Erythroblast (primary cell): ENCODE results near the gene PTPRN2.

Experiments
- GATA1 ChIP-seq: IDR thresholded peaks from 2 replicates; pipeline ENCODE4 v1.6.1; 2011; ENCODE audit warnings: low read depth, mild to moderate bottlenecking, control low read depth, low read length, moderate library complexity
- POLR2A ChIP-seq: IDR thresholded peaks from 2 replicates; pipeline ENCODE4 v1.6.1; 2011; ENCODE audit warnings: mild to moderate bottlenecking, low read length

DNA sequence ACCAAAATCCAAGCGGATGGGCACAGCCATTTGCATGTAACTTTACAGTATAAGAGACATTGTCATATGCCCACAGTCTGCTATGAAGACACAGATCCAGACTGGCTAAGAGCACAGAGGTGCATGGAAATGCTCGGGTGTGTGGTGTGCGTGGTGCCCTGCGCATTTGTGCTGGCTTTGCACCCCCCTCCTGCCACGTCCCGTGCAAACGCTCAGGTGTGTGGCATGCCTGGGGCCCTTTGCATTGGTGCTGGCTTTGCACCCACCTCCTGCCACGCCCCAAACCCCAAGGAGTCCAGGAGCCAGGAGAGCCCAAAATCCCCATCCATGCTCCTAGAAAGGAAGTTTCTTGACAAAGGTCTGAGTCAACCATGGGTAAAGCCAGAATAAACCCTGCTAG, 306.2 kb downstream of the PTPRN2 start:
- TF ChIP-seq POLR2A (no peak), GATA1 (no peak)
